ENCODE results near the gene ENDOU. TPM values are rescaled to one million over a fixed set of nuclear protein-coding genes. Genes with fewer than 3 reads are reported as not detected.

The ENDOU gene
- total and polyA plus RNA-seq, 5 donors from 2014 or later: 0.45 TPM; not detected in 4

GRCh38 chr12:47754881-47755280, 29.6 kb upstream of the ENDOU start:
- H3K27ac ChIP-seq (ENCODE audit: insufficient read depth, low read length, poor library complexity, severe bottlenecking): no peak overlapping the region
- peaks cover 26% of the 10 kb centered on the region for H3K4me1 ChIP-seq (ENCODE audit: control insufficient read depth, insufficient read depth, low read length, poor library complexity, severe bottlenecking)
- Mint-ChIP-seq H3K4me1 (peaks cover 6 to 38% (median 16%) of the 10 kb centered on the region in 4 donors), H3K27ac (no peak overlapping the region), H3K36me3 (no peaks in the 10 kb centered on the region), H3K4me3 (no peak overlapping the region), H3K27me3 (peaks cover under 1% of the 10 kb centered on the region), H3K9me3 (peaks cover 0 to 2% (median 0%) of the 10 kb centered on the region in 7 donors)
- H3K27me3 ChIP-seq (ENCODE audit: control insufficient read depth, insufficient read depth, low read length): no peaks in the 10 kb centered on the region
- H3K9me3 ChIP-seq (ENCODE audit: control insufficient read depth in 2 of 2, low read length in 2 of 2): no peaks in the 10 kb centered on the region
- ATAC-seq (ENCODE audit: low read depth in 2 of 2) (no peak), DNase-seq (no peak)
- H3K36me3 ChIP-seq (ENCODE audit: control insufficient read depth, insufficient read depth, low read length): no peaks in the 10 kb centered on the region
- peak overlapping the region; percentile 38 for H3K4me3 ChIP-seq (ENCODE audit: low read depth, low read length)

GRCh38 chr12:47754126-47754525, 28.8 kb upstream of the ENDOU start:
- H3K27ac Mint-ChIP-seq: no peak overlapping the region
- Histone ChIP-seq H3K9me3 (ENCODE audit: control insufficient read depth in 2 of 2, low read length in 2 of 2) (no peaks in the 10 kb centered on the region), H3K4me1 (ENCODE audit: control insufficient read depth, insufficient read depth, low read length, poor library complexity, severe bottlenecking) (peaks cover 18% of the 10 kb centered on the region), H3K27me3 (ENCODE audit: control insufficient read depth, insufficient read depth, low read length) (no peaks in the 10 kb centered on the region), H3K27ac (ENCODE audit: insufficient read depth, low read length, poor library complexity, severe bottlenecking) (no peak overlapping the region), H3K36me3 (ENCODE audit: control insufficient read depth, insufficient read depth, low read length) (no peaks in the 10 kb centered on the region), H3K4me3 (ENCODE audit: low read depth, low read length) (no peak overlapping the region)
- H3K4me3 Mint-ChIP-seq: no peak overlapping the region
- H3K27me3 Mint-ChIP-seq: no peaks in the 10 kb centered on the region
- no peaks in the 10 kb centered on the region for H3K36me3 Mint-ChIP-seq
- ATAC-seq (ENCODE audit: low read depth in 2 of 2): no peak
- no peak for DNase-seq
- peaks cover 0 to 2% (median 0%) of the 10 kb centered on the region in 7 donors for H3K9me3 Mint-ChIP-seq
- peaks cover 6 to 34% (median 16%) of the 10 kb centered on the region in 4 donors for H3K4me1 Mint-ChIP-seq

GRCh38 chr12:47753021-47754001, 28.0 kb upstream of the ENDOU start:
- Mint-ChIP-seq H3K36me3 (no peaks in the 10 kb centered on the region), H3K9me3 (peaks cover 0 to 2% (median 0%) of the 10 kb centered on the region in 7 donors), H3K27me3 (no peaks in the 10 kb centered on the region), H3K27ac (no peak overlapping the region), H3K4me3 (no peak overlapping the region), H3K4me1 (peaks cover 6 to 31% (median 15%) of the 10 kb centered on the region in 4 donors)
- Histone ChIP-seq H3K4me3 (ENCODE audit: low read depth, low read length) (no peak overlapping the region), H3K27me3 (ENCODE audit: control insufficient read depth, insufficient read depth, low read length) (no peaks in the 10 kb centered on the region), H3K9me3 (ENCODE audit: control insufficient read depth in 2 of 2, low read length in 2 of 2) (no peaks in the 10 kb centered on the region), H3K27ac (ENCODE audit: insufficient read depth, low read length, poor library complexity, severe bottlenecking) (no peak overlapping the region), H3K4me1 (ENCODE audit: control insufficient read depth, insufficient read depth, low read length, poor library complexity, severe bottlenecking) (peaks cover 10% of the 10 kb centered on the region), H3K36me3 (ENCODE audit: control insufficient read depth, insufficient read depth, low read length) (no peaks in the 10 kb centered on the region)
- ATAC-seq (ENCODE audit: low read depth in 2 of 2): no peak
- DNase-seq: no peak

- Histone ChIP-seq H3K36me3 (ENCODE audit: control insufficient read depth, insufficient read depth, low read length) (no peaks in the 10 kb centered on the region), H3K4me3 (ENCODE audit: low read depth, low read length) (no peak overlapping the region), H3K27me3 (ENCODE audit: control insufficient read depth, insufficient read depth, low read length) (no peaks in the 10 kb centered on the region), H3K4me1 (ENCODE audit: control insufficient read depth, insufficient read depth, low read length, poor library complexity, severe bottlenecking) (peaks cover 9% of the 10 kb centered on the region), H3K9me3 (ENCODE audit: control insufficient read depth in 2 of 2, low read length in 2 of 2) (no peaks in the 10 kb centered on the region), H3K27ac (ENCODE audit: insufficient read depth, low read length, poor library complexity, severe bottlenecking) (no peak overlapping the region)
- H3K36me3 Mint-ChIP-seq: no peaks in the 10 kb centered on the region
- ATAC-seq (ENCODE audit: low read depth in 2 of 2) (no peak), DNase-seq (no peak)
- peaks cover 0 to 2% (median 0%) of the 10 kb centered on the region in 7 donors for H3K9me3 Mint-ChIP-seq
- no peak overlapping the region for H3K4me3 Mint-ChIP-seq
- H3K27me3 Mint-ChIP-seq: no peaks in the 10 kb centered on the region
- H3K4me1 Mint-ChIP-seq: peaks cover 6 to 25% (median 13%) of the 10 kb centered on the region in 4 donors
- no peak overlapping the region for H3K27ac Mint-ChIP-seq
These were observed 27.3 kb upstream of the ENDOU start for GRCh38 chr12:47752552-47752951.

GRCh38 chr12:47752121-47752520, 26.8 kb upstream of the ENDOU start:
- no peak overlapping the region for H3K4me3 Mint-ChIP-seq
- Histone ChIP-seq H3K36me3 (ENCODE audit: control insufficient read depth, insufficient read depth, low read length) (no peaks in the 10 kb centered on the region), H3K9me3 (ENCODE audit: control insufficient read depth in 2 of 2, low read length in 2 of 2) (no peaks in the 10 kb centered on the region), H3K27ac (ENCODE audit: insufficient read depth, low read length, poor library complexity, severe bottlenecking) (no peak overlapping the region), H3K4me3 (ENCODE audit: low read depth, low read length) (no peak overlapping the region), H3K27me3 (ENCODE audit: control insufficient read depth, insufficient read depth, low read length) (no peaks in the 10 kb centered on the region), H3K4me1 (ENCODE audit: control insufficient read depth, insufficient read depth, low read length, poor library complexity, severe bottlenecking) (peaks cover 9% of the 10 kb centered on the region)
- H3K4me1 Mint-ChIP-seq: peaks cover 6 to 21% (median 12%) of the 10 kb centered on the region in 4 donors
- no peak for DNase-seq
- peaks cover 0 to 2% (median 0%) of the 10 kb centered on the region in 7 donors for H3K9me3 Mint-ChIP-seq
- no peaks in the 10 kb centered on the region for H3K27me3 Mint-ChIP-seq
- H3K36me3 Mint-ChIP-seq: no peaks in the 10 kb centered on the region
- ATAC-seq (ENCODE audit: low read depth in 2 of 2): no peak
- no peak overlapping the region for H3K27ac Mint-ChIP-seq

- Histone ChIP-seq H3K4me1 (ENCODE audit: control insufficient read depth, insufficient read depth, low read length, poor library complexity, severe bottlenecking) (peaks cover 9% of the 10 kb centered on the region), H3K27me3 (ENCODE audit: control insufficient read depth, insufficient read depth, low read length) (no peaks in the 10 kb centered on the region), H3K9me3 (ENCODE audit: control insufficient read depth in 2 of 2, low read length in 2 of 2) (no peaks in the 10 kb centered on the region), H3K36me3 (ENCODE audit: control insufficient read depth, insufficient read depth, low read length) (no peaks in the 10 kb centered on the region), H3K4me3 (ENCODE audit: low read depth, low read length) (no peak overlapping the region), H3K27ac (ENCODE audit: insufficient read depth, low read length, poor library complexity, severe bottlenecking) (no peak overlapping the region)
- Mint-ChIP-seq H3K27me3 (no peaks in the 10 kb centered on the region), H3K4me1 (peaks cover 6 to 17% (median 12%) of the 10 kb centered on the region in 4 donors), H3K36me3 (no peaks in the 10 kb centered on the region), H3K27ac (no peak overlapping the region), H3K4me3 (no peak overlapping the region), H3K9me3 (peaks cover 0 to 2% (median 0%) of the 10 kb centered on the region in 7 donors)
- ATAC-seq (ENCODE audit: low read depth in 2 of 2): no peak
- no peak for DNase-seq
These were observed 26.3 kb upstream of the ENDOU start for GRCh38 chr12:47751561-47751960.

- no peaks in the 10 kb centered on the region for H3K36me3 ChIP-seq (ENCODE audit: control insufficient read depth, insufficient read depth, low read length)
- Mint-ChIP-seq H3K27ac (no peak overlapping the region), H3K27me3 (no peaks in the 10 kb centered on the region), H3K36me3 (no peaks in the 10 kb centered on the region), H3K9me3 (no peaks in the 10 kb centered on the region), H3K4me1 (peaks cover 6 to 12% (median 10%) of the 10 kb centered on the region in 4 donors), H3K4me3 (no peak overlapping the region)
- no peak overlapping the region for H3K27ac ChIP-seq (ENCODE audit: insufficient read depth, low read length, poor library complexity, severe bottlenecking)
- DNase-seq (no peak), ATAC-seq (ENCODE audit: low read depth in 2 of 2) (no peak)
- peaks cover 7% of the 10 kb centered on the region for H3K4me1 ChIP-seq (ENCODE audit: control insufficient read depth, insufficient read depth, low read length, poor library complexity, severe bottlenecking)
- no peak overlapping the region for H3K4me3 ChIP-seq (ENCODE audit: low read depth, low read length)
- H3K27me3 ChIP-seq (ENCODE audit: control insufficient read depth, insufficient read depth, low read length): no peaks in the 10 kb centered on the region
- no peaks in the 10 kb centered on the region for H3K9me3 ChIP-seq (ENCODE audit: control insufficient read depth in 2 of 2, low read length in 2 of 2)
These were observed 25.7 kb upstream of the ENDOU start for GRCh38 chr12:47750916-47751470.

Data from CD4-positive, CD25-positive, alpha-beta regulatory T cell (primary cell).